CD4-positive, CD25-positive, alpha-beta regulatory T cell (primary cell): ENCODE measurements around the gene VCAN. TPM values are rescaled to one million over a fixed set of nuclear protein-coding genes. Genes with fewer than 3 reads are reported as not detected.

Experiments
- ATAC-seq, 2 donors: fragments of 150-1000 bp; cut with Tn5 transposase; one replicate each; pipeline ENCODE4 v1.10.0; 2021; ENCODE audit warnings: low read depth in 2 of 2, moderate number of reproducible peaks in 2 of 2, moderate library complexity in 1 of 2
- DNase-seq, 3 donors: peaks; one replicate each; pipeline versions ENCODE4 v3.0.0 to v3.0.0-alpha.2; 2012 to 2022; ENCODE audit warnings: mixed read lengths in 1 of 3
- H3K27ac ChIP-seq: one replicate; pipeline ENCODE4 v1.7.0; 2013; ENCODE audit warnings: mild to moderate bottlenecking, low read length; ENCODE audit not compliant: insufficient read depth, poor library complexity, severe bottlenecking
- H3K27me3 ChIP-seq: one replicate; pipeline ENCODE4 v1.7.0; 2013; ENCODE audit warnings: low read length; ENCODE audit not compliant: control insufficient read depth, insufficient read depth
- H3K36me3 ChIP-seq: one replicate; pipeline ENCODE4 v1.7.0; 2013; ENCODE audit warnings: mild to moderate bottlenecking, low read length, moderate library complexity; ENCODE audit not compliant: control insufficient read depth, insufficient read depth
- H3K4me1 ChIP-seq: 2 replicates; pipeline ENCODE4 v1.7.0; 2013; ENCODE audit warnings: mild to moderate bottlenecking, low read length; ENCODE audit not compliant: insufficient read depth, control insufficient read depth, poor library complexity, severe bottlenecking
- H3K4me3 ChIP-seq: one replicate; pipeline ENCODE4 v1.7.0; 2013; ENCODE audit warnings: low read depth, mild to moderate bottlenecking, low read length, moderate library complexity
- H3K9me3 ChIP-seq, 2 experiments: 1 replicate in 1 of 2; 2 replicates in 1 of 2; pipeline ENCODE4 v1.7.0; 2013; ENCODE audit warnings: low read length in 2 of 2, mild to moderate bottlenecking in 1 of 2, moderate library complexity in 1 of 2; ENCODE audit not compliant: control insufficient read depth in 2 of 2
- H3K27ac Mint-ChIP-seq, 3 donors: one replicate each; pipeline ENCODE4 v1.8.0; 2020 to 2022; ENCODE audit warnings: mild to moderate bottlenecking in 3 of 3, mixed read lengths in 3 of 3, moderate library complexity in 2 of 3
- H3K27me3 Mint-ChIP-seq: one replicate; pipeline ENCODE4 v1.8.0; 2022; ENCODE audit warnings: mild to moderate bottlenecking, mixed read lengths
- H3K36me3 Mint-ChIP-seq: one replicate; pipeline ENCODE4 v1.8.0; 2020; ENCODE audit warnings: mixed read lengths
- H3K4me1 Mint-ChIP-seq, 4 donors: one replicate each; pipeline ENCODE4 v1.8.0; 2020 to 2022; ENCODE audit warnings: mixed read lengths in 4 of 4, mild to moderate bottlenecking in 1 of 4
- H3K4me3 Mint-ChIP-seq, 4 donors: one replicate each; pipeline ENCODE4 v1.8.0; 2020 to 2022; ENCODE audit warnings: mild to moderate bottlenecking in 4 of 4, mixed read lengths in 4 of 4, moderate library complexity in 3 of 4
- H3K9me3 Mint-ChIP-seq, 7 donors: one replicate each; pipeline ENCODE4 v1.8.0; 2020 to 2022; ENCODE audit warnings: mixed read lengths in 7 of 7, mild to moderate bottlenecking in 3 of 7, moderate library complexity in 2 of 7
- polyA plus RNA-seq, 4 donors: library from polyadenylated mRNA; unstranded; fragments of 300-500 nt; fragmentation: Illumina TruSeq; gene quantifications; one replicate each; pipeline ENCODE4 v1.2.3, GENCODE V29; 2021
- total RNA-seq: library from RNA; stranded (reverse); gene quantifications from one replicate; pipeline ENCODE4 v1.2.3, GENCODE V29; 2022

Gene VCAN
- total and polyA plus RNA-seq, 5 donors from 2014 or later, result 0.20 to 0.85 (median 0.40) TPM; not detected in 2

DNA sequence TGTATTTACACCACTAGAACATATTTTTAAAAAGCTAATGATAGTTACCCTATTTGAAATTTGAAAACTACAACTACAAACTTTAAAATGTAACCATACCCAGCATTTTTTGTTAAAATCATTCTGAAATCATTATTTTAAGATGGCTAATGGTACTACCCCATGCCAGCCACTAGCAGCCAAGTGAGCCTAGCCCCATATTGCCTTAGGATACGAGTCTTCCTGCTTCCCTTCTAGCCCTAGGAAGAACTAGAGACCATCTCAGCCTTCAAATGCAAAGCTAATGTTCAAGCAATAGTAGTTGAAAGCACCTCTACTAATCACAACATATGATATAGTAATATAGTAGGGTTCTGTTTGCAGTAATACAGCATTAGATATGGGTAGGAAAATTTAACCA, 24.0 kb upstream of the VCAN start:
- ATAC-seq (no peak), DNase-seq (no peak)
- Mint-ChIP-seq H3K27ac (no peak overlapping the region), H3K4me3 (no peak overlapping the region), H3K4me1 (no peaks in the 10 kb centered on the region), H3K36me3 (no peaks in the 10 kb centered on the region), H3K9me3 (peaks cover 0 to 4% (median 0%) of the 10 kb centered on the region in 7 donors), H3K27me3 (peaks cover 11% of the 10 kb centered on the region)
- H3K27me3 ChIP-seq, result no peaks in the 10 kb centered on the region
- H3K27ac ChIP-seq, result no peak overlapping the region
- no peak overlapping the region for H3K4me3 ChIP-seq
- no peaks in the 10 kb centered on the region for H3K36me3 ChIP-seq
- no peaks in the 10 kb centered on the region for H3K4me1 ChIP-seq
- H3K9me3 ChIP-seq, result no peaks in the 10 kb centered on the region

DNA sequence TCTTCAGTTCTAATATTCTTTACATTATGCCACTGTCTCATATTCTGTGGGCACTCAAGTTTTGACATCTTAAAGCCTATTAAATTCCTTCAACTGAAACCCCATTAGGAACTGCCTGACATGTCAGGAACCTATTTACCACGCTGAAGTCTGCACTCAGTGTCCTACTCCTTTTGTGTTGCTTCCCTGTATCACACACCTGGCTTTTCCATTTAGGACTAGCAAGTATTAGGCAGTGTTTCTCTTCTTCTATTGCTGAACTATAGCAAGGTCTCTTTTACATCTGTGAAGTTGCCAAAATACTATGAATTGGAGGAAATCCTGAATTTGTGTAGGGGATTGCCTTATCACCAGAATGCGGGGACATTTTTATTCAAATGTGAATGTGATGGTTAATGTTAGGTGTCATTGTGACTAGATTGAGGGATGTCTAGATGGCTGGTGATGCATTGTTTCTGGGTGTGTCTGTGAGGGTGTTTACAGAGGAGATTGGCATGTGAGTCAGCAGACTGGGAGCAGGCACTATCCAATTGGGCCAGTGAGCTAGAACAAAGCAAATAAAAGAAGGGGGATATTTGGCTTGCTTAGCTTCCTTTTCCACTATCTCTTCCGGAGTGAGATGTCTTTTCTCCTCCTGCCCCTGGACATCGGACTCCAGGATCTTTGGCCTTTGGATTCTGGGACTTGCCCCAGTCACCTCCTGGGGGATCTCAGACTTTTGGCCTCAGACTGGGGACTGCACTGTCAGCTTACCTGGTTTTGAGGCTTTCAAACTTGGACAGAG, 21.2 kb upstream of the VCAN start:
- no peaks in the 10 kb centered on the region for H3K36me3 Mint-ChIP-seq
- peaks cover 2 to 25% (median 5%) of the 10 kb centered on the region in 7 donors for H3K9me3 Mint-ChIP-seq
- peaks cover 8% of the 10 kb centered on the region for H3K27me3 Mint-ChIP-seq
- Histone ChIP-seq H3K27ac (no peak overlapping the region), H3K9me3 (peaks cover 6 to 14% of the 10 kb centered on the region in 2 experiments), H3K36me3 (no peaks in the 10 kb centered on the region), H3K27me3 (no peaks in the 10 kb centered on the region), H3K4me3 (no peak overlapping the region), H3K4me1 (no peaks in the 10 kb centered on the region)
- DNase-seq (no peak), ATAC-seq (no peak)
- H3K4me3 Mint-ChIP-seq, result no peak overlapping the region
- no peaks in the 10 kb centered on the region for H3K4me1 Mint-ChIP-seq
- no peak overlapping the region for H3K27ac Mint-ChIP-seq

DNA sequence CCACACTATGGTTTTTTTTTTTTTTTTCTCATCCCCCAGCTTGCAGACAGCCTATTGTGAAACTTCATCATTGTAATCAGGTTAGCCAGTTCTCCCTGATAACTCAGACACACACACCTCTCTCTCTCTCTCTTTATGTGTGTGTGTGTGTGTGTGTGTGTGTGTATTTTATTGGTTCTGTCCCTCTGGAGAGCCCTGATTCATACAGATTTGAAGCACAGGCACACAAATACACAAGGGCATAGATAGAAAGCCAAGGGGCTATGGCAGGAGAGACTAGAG, 20.6 kb upstream of the VCAN start:
- peaks cover 6 to 17% of the 10 kb centered on the region in 2 experiments for H3K9me3 ChIP-seq
- H3K4me1 Mint-ChIP-seq, result no peaks in the 10 kb centered on the region
- H3K27ac Mint-ChIP-seq, result no peak overlapping the region

DNA sequence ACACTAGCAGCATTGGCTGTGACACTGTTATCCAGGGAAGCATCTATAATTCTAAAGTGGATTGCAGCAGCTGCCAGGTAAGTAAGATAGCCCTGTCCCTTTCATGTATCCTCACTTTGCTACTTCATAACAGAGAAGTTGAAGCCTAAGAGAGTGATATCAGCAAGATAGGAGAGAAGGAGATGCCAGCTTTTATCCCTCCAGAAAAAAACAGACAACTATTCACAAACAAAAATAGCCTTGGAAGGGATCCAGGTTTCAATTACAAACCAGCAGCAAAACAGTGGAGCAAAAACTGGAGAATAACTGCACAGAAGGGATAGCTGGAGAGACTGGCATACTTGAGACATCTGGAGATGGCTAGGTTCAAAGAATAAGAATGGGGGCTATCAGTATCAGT, 19.6 kb upstream of the VCAN start:
- Histone ChIP-seq H3K4me1 (no peaks in the 10 kb centered on the region), H3K27ac (no peak overlapping the region), H3K36me3 (no peaks in the 10 kb centered on the region), H3K4me3 (no peak overlapping the region), H3K9me3 (peaks cover 6 to 17% of the 10 kb centered on the region in 2 experiments), H3K27me3 (no peaks in the 10 kb centered on the region)
- H3K4me3 Mint-ChIP-seq, result no peak overlapping the region
- H3K27me3 Mint-ChIP-seq, result no peaks in the 10 kb centered on the region
- no peak for DNase-seq
- ATAC-seq, result no peak
- H3K9me3 Mint-ChIP-seq, result peaks cover 2 to 31% (median 7%) of the 10 kb centered on the region in 7 donors
- H3K27ac Mint-ChIP-seq, result no peak overlapping the region
- no peaks in the 10 kb centered on the region for H3K4me1 Mint-ChIP-seq
- H3K36me3 Mint-ChIP-seq, result no peaks in the 10 kb centered on the region

More for the DNA sequence above, 20.6 kb upstream of the VCAN start:
- Histone ChIP-seq H3K4me1 (no peaks in the 10 kb centered on the region), H3K36me3 (no peaks in the 10 kb centered on the region), H3K27me3 (no peaks in the 10 kb centered on the region), H3K27ac (no peak overlapping the region), H3K4me3 (no peak overlapping the region)
- H3K4me3 Mint-ChIP-seq, result no peak overlapping the region
- peaks cover 4% of the 10 kb centered on the region for H3K27me3 Mint-ChIP-seq
- H3K36me3 Mint-ChIP-seq, result no peaks in the 10 kb centered on the region
- H3K9me3 Mint-ChIP-seq, result peaks cover 2 to 28% (median 5%) of the 10 kb centered on the region in 7 donors
- no peak for DNase-seq
- no peak for ATAC-seq

DNA sequence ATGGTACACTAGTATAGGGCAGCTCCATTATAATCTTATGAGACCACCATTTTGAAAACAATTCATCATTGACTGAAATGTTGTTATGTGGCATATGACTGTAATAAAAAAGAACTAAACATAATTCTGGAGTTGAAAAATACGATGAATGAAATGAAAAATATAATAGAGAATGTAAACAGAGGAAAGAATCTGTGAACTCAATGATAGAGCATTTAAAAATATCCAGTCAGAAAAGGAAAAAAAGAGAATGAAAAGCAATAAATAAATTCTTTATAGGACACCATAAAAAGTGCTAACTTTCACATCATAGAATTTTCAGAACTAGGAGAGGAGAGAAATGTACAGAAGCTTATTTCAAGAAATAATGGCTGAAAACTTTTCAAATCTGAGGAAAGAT, 17.6 kb upstream of the VCAN start:
- Histone ChIP-seq H3K9me3 (peaks cover 6 to 17% of the 10 kb centered on the region in 2 experiments), H3K4me3 (no peak overlapping the region), H3K36me3 (no peaks in the 10 kb centered on the region), H3K27me3 (no peaks in the 10 kb centered on the region), H3K27ac (no peak overlapping the region), H3K4me1 (no peaks in the 10 kb centered on the region)
- no peaks in the 10 kb centered on the region for H3K27me3 Mint-ChIP-seq
- H3K4me1 Mint-ChIP-seq, result no peaks in the 10 kb centered on the region
- DNase-seq (no peak), ATAC-seq (no peak)
- H3K27ac Mint-ChIP-seq, result no peak overlapping the region
- H3K4me3 Mint-ChIP-seq, result no peak overlapping the region
- H3K36me3 Mint-ChIP-seq, result no peaks in the 10 kb centered on the region
- peaks cover 2 to 31% (median 7%) of the 10 kb centered on the region in 7 donors for H3K9me3 Mint-ChIP-seq

DNA sequence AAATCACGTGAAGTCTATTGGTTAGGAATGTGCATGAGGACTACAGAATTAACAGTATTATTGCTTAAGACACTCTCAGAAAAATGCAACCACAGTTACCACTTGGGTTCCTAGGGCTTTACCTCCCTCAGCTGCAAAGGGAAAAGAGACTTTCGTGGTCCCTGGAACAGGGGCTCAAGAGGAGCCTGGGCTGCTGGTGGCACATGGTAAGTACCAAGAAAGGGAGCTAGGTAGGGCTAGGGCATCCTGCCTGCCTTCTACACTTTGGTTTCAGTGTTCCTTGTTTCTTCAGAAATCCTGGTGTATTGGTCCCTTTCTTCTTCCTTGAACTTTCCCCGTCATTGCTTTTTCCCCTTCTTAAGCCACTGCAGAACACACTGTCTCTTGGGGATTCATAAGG, 7.3 kb upstream of the VCAN start:
- ATAC-seq, result no peak
- Histone ChIP-seq H3K4me1 (no peaks in the 10 kb centered on the region), H3K36me3 (no peaks in the 10 kb centered on the region), H3K9me3 (no peaks in the 10 kb centered on the region), H3K4me3 (no peak overlapping the region), H3K27ac (no peak overlapping the region), H3K27me3 (peaks cover 21% of the 10 kb centered on the region)
- Mint-ChIP-seq H3K9me3 (peaks cover 0 to 5% (median 0%) of the 10 kb centered on the region in 7 donors), H3K4me3 (no peak overlapping the region), H3K27me3 (peaks cover 27% of the 10 kb centered on the region), H3K4me1 (no peaks in the 10 kb centered on the region), H3K36me3 (no peaks in the 10 kb centered on the region), H3K27ac (no peak overlapping the region)
- no peak for DNase-seq

DNA sequence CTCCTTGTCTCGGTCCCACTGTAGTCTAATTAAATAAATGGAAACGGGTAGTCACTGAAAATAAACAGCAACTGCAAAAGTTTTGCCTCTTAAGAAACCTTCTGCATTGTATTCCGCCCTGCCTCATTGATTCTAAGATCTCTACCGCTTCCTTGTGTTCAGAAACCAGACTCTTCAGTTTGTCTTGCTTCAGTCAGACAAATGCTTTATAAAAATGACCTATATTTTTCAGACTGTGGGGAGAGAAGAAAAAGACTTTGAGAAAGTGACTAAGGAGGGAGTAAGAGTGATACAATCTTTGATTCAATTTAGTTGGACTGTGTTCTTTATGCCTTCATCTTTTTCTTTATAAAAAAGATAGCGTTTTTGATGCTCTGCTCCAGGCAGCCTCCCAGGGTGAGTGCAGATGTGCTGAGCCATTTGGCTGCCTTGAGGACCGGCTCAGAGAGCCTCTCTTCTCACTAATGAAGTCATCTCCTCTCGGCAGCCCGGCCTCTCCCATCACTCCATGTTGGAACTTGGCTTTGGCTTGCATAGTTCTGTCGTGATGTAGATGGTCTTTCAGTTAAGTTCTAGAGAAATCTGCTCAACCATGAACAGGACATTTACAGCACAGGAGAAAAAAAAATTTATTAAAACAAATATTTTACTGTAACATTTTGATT, 4.0 kb upstream of the VCAN start:
- Mint-ChIP-seq H3K4me1 (peaks cover 0 to 14% (median 6%) of the 10 kb centered on the region in 4 donors), H3K27ac (no peak overlapping the region), H3K36me3 (no peaks in the 10 kb centered on the region), H3K9me3 (peaks cover 0 to 5% (median 1%) of the 10 kb centered on the region in 7 donors), H3K27me3 (peaks cover 58% of the 10 kb centered on the region), H3K4me3 (no peak overlapping the region)
- ATAC-seq, result no peak
- Histone ChIP-seq H3K27me3 (peaks cover 32% of the 10 kb centered on the region), H3K9me3 (no peaks in the 10 kb centered on the region), H3K4me1 (peaks cover 5% of the 10 kb centered on the region), H3K36me3 (no peaks in the 10 kb centered on the region), H3K4me3 (no peak overlapping the region), H3K27ac (no peak overlapping the region)
- no peak for DNase-seq

DNA sequence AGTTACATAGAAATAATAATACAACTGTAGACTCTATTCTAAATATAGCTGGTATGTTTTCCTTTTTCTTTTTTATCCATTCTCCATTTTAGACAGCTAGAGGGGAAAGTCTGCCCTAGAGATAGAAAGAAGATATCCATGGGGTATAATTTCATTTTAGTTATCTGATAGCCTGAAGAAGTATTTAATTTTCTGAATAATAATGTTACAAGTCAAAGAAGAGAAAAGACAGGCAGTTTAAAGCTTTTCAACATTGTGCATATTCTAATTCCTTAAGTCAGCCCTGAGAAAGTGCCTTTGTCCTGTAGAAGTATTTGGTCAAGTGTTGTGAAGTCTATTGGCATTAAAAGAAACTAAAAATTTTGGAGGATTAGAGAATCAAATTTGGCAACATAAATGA, 2.5 kb upstream of the VCAN start:
- DNase-seq (no peak), ATAC-seq (no peak)
- Histone ChIP-seq H3K27me3 (peaks cover 36% of the 10 kb centered on the region), H3K36me3 (no peaks in the 10 kb centered on the region), H3K9me3 (no peaks in the 10 kb centered on the region), H3K4me1 (peaks cover 19% of the 10 kb centered on the region), H3K27ac (no peak overlapping the region), H3K4me3 (no peak overlapping the region)
- Mint-ChIP-seq H3K36me3 (no peaks in the 10 kb centered on the region), H3K27me3 (peaks cover 68% of the 10 kb centered on the region), H3K4me1 (peaks cover 6 to 29% (median 14%) of the 10 kb centered on the region in 4 donors), H3K9me3 (peaks cover 0 to 7% (median under 1%) of the 10 kb centered on the region in 7 donors), H3K27ac (no peak overlapping the region), H3K4me3 (no peak overlapping the region)
